DOHH2 (cell line): ENCODE data around the gene NTMT1.

ENCODE experiments used
- H3F3A ChIP-seq: fragments of 200-600 bp; sonication (generic), shearing (Covaris generic); 2 replicates; pipeline ENCODE4 v1.6.0; 2016; ENCODE audit warnings: antibody characterized with exemption, mild to moderate bottlenecking; ENCODE audit not compliant: control insufficient read depth, insufficient read depth
- H3K27ac ChIP-seq: fragments of 200-600 bp; sonication (generic); 2 replicates; pipeline ENCODE4 v1.5.1; 2014; ENCODE audit warnings: low read depth, mild to moderate bottlenecking, low read length, moderate library complexity
- H3K27me3 ChIP-seq: fragments of 200-600 bp; sonication (generic); 2 replicates; pipeline ENCODE4 v1.6.1; 2014; ENCODE audit warnings: mild to moderate bottlenecking, low read length, mixed read lengths; ENCODE audit not compliant: control insufficient read depth
- H3K36me3 ChIP-seq: fragments of 200-600 bp; sonication (generic); 2 replicates; pipeline ENCODE4 v1.6.1; 2014; ENCODE audit warnings: mild to moderate bottlenecking, low read length, moderate library complexity, mixed read lengths; ENCODE audit not compliant: control insufficient read depth
- H3K4me1 ChIP-seq: fragments of 200-600 bp; sonication (generic); 2 replicates; pipeline ENCODE4 v1.6.1; 2014; ENCODE audit warnings: mild to moderate bottlenecking, low read length, mixed read lengths; ENCODE audit not compliant: control insufficient read depth
- H3K4me2 ChIP-seq: fragments of 200-600 bp; sonication (generic); 2 replicates; pipeline ENCODE4 v1.6.0; 2014; ENCODE audit warnings: mild to moderate bottlenecking, low read length, moderate library complexity
- H3K4me3 ChIP-seq: fragments of 200-600 bp; sonication (generic); 2 replicates; pipeline ENCODE4 v1.5.1; 2014; ENCODE audit warnings: mild to moderate bottlenecking, low read length, mixed read lengths
- H3K79me2 ChIP-seq: fragments of 200-600 bp; sonication (generic); 2 replicates; pipeline ENCODE4 v1.6.1; 2014; ENCODE audit warnings: mild to moderate bottlenecking, low read length, mixed read lengths; ENCODE audit not compliant: control insufficient read depth
- H3K9me2 ChIP-seq: fragments of 200-600 bp; sonication (generic); replicated peaks from 2 replicates; pipeline ENCODE4 v1.6.1; 2014; ENCODE audit warnings: mild to moderate bottlenecking, low read length, mixed read lengths; ENCODE audit not compliant: control insufficient read depth
- H3K9me3 ChIP-seq: fragments of 200-600 bp; sonication (generic); 2 replicates; pipeline ENCODE4 v1.6.1; 2014; ENCODE audit warnings: antibody characterized with exemption, low read length, mixed read lengths; ENCODE audit not compliant: control insufficient read depth, insufficient read depth
- H4K20me1 ChIP-seq: fragments of 200-600 bp; sonication (generic); 2 replicates; pipeline ENCODE4 v1.6.0; 2014; ENCODE audit warnings: low read depth, mild to moderate bottlenecking, antibody characterized with exemption, low read length, moderate library complexity; ENCODE audit not compliant: control insufficient read depth, insufficient read depth
- CTCF ChIP-seq: fragments of 200-600 bp; sonication (generic); IDR thresholded peaks from one replicate; pipeline ENCODE4 v1.5.1; 2014; ENCODE audit warnings: antibody characterized with exemption, mild to moderate bottlenecking, low read depth, low read length; ENCODE audit not compliant: poor library complexity, severe bottlenecking
- EZH2phosphoT487 ChIP-seq: fragments of 200-600 bp; sonication (generic); IDR thresholded peaks from 2 replicates; pipeline ENCODE4 v1.6.1; 2017; ENCODE audit warnings: borderline replicate concordance, mild to moderate bottlenecking, antibody characterized with exemption, low read length, moderate library complexity, mixed read lengths

The NTMT1 gene

GRCh38 chr9:129669946-129670345 lies 44.0 kb downstream of the NTMT1 start:
- Histone ChIP-seq H3K9me3 (no peaks in the 10 kb centered on the region), H3K4me1 (no peaks in the 10 kb centered on the region), H3K27me3 (no peaks in the 10 kb centered on the region), H4K20me1 (no peaks in the 10 kb centered on the region), H3K9me2 (no peaks in the 10 kb centered on the region), H3K36me3 (no peaks in the 10 kb centered on the region), H3K4me2 (no peak overlapping the region), H3F3A (no peaks in the 10 kb centered on the region), H3K27ac (no peak overlapping the region), H3K4me3 (no peak overlapping the region), H3K79me2 (no peaks in the 10 kb centered on the region)
- TF ChIP-seq CTCF (no peak), EZH2phosphoT487 (no peak)

- H3K36me3 ChIP-seq: no peaks in the 10 kb centered on the region
- TF ChIP-seq EZH2phosphoT487: no peak
- no peaks in the 10 kb centered on the region for H4K20me1 ChIP-seq
- H3K79me2 ChIP-seq: no peaks in the 10 kb centered on the region
- H3K9me3 ChIP-seq: no peaks in the 10 kb centered on the region
- H3K27me3 ChIP-seq: no peaks in the 10 kb centered on the region
- H3K4me1 ChIP-seq: no peaks in the 10 kb centered on the region
- H3K4me3 ChIP-seq: no peak overlapping the region
- no peak overlapping the region for H3K4me2 ChIP-seq
- H3K27ac ChIP-seq: no peak overlapping the region
- H3K9me2 ChIP-seq: no peaks in the 10 kb centered on the region
- no peaks in the 10 kb centered on the region for H3F3A ChIP-seq
These were observed 45.1 kb downstream of the NTMT1 start for GRCh38 chr9:129671065-129671464.

- Histone ChIP-seq H3K27me3 (no peaks in the 10 kb centered on the region), H4K20me1 (no peaks in the 10 kb centered on the region), H3K79me2 (no peaks in the 10 kb centered on the region), H3K4me2 (no peak overlapping the region), H3K27ac (no peak overlapping the region), H3K4me3 (no peak overlapping the region), H3F3A (no peaks in the 10 kb centered on the region), H3K9me2 (no peaks in the 10 kb centered on the region), H3K36me3 (no peaks in the 10 kb centered on the region), H3K9me3 (no peaks in the 10 kb centered on the region), H3K4me1 (no peaks in the 10 kb centered on the region)
- no peak for TF ChIP-seq EZH2phosphoT487
- no peak for TF ChIP-seq CTCF
These were observed 45.6 kb downstream of the NTMT1 start for GRCh38 chr9:129671519-129671918.

GRCh38 chr9:129672702-129673101 lies 46.7 kb downstream of the NTMT1 start:
- no peak for TF ChIP-seq CTCF
- TF ChIP-seq EZH2phosphoT487: no peak
- H3K4me2 ChIP-seq: no peak overlapping the region
- H3K36me3 ChIP-seq: no peaks in the 10 kb centered on the region
- no peaks in the 10 kb centered on the region for H3K4me1 ChIP-seq
- no peaks in the 10 kb centered on the region for H3K9me3 ChIP-seq
- no peak overlapping the region for H3K27ac ChIP-seq
- H3K4me3 ChIP-seq: no peak overlapping the region
- no peaks in the 10 kb centered on the region for H3K27me3 ChIP-seq
- H3K9me2 ChIP-seq: no peaks in the 10 kb centered on the region
- H4K20me1 ChIP-seq: no peaks in the 10 kb centered on the region
- H3K79me2 ChIP-seq: no peaks in the 10 kb centered on the region
- H3F3A ChIP-seq: no peaks in the 10 kb centered on the region
